ENCODE results near the gene KCNJ3. TPM values are rescaled to one million over a fixed set of nuclear protein-coding genes. Genes with fewer than 3 reads are reported as not detected.

The KCNJ3 gene
- total and polyA plus RNA-seq, 9 of the 15 experiments (the other 6 are each of a cell fraction or from before 2014, with no cell fraction given), result not detected

DNA sequence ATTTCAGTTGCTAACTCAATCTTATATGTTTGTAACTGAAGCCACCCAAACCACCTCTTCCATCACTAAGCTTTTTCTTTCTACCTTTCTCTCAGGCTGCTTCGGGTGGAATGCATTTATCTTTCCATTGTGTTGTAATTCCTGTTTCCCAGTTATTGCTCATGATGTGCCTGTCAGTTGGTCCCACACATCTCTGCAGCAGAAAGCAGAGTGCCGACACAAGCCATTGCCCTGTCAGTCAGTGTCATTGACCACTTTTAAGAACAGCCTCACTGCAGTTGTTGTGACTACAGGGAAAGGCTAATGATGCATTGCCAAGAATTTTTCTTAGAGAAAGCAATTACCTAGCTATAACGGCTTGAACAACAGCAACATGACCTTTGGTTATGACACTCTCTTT, 24.8 kb upstream of the KCNJ3 start (continued):
- TF ChIP-seq, protein P1, sequence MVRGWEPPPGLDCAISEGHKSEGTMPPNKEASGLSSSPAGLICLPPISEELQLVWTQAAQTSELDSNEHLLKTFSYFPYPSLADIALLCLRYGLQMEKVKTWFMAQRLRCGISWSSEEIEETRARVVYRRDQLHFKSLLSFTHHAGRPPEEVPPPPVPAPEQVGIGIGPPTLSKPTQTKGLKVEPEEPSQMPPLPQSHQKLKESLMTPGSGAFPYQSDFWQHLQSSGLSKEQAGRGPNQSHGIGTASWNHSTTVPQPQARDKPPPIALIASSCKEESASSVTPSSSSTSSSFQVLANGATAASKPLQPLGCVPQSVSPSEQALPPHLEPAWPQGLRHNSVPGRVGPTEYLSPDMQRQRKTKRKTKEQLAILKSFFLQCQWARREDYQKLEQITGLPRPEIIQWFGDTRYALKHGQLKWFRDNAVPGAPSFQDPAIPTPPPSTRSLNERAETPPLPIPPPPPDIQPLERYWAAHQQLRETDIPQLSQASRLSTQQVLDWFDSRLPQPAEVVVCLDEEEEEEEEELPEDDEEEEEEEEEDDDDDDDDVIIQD (CRISPR knock-in tag; IDR thresholded peaks at IDR 0.05), result no peak

DNA sequence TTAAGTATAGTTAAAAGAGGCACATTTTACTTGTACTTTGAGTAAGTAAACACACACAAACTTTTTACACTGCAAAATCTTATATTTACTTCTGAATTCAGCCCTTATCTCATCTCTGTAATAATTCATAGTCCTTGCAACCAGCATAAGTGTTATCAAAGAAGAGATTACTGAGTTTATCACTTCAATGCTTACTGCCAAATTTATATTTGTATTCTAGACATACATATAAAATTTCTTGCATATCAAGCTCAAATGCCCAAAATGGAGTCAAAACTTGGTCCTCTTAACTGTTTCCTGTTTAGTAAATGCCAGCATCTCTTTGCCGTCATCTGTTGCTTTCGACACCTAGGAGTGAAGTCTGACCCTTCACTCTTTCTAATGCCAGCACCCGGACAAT, 21.1 kb upstream of the KCNJ3 start:
- no peaks in the 10 kb centered on the region for H3K27me3 ChIP-seq (ENCODE audit: control insufficient read depth in 2 of 2, insufficient read depth in 2 of 2, low read length in 2 of 2)
- BruUV-seq (replicated peaks), result no TSS peak
- ATAC-seq, result no peak
- H3K4me2 ChIP-seq (ENCODE audit: insufficient read depth, low read length), result no peak overlapping the region
- no peaks in the 10 kb centered on the region for H3K79me2 ChIP-seq (ENCODE audit: control insufficient read depth, insufficient read depth, low read length)
- H3K9me3 ChIP-seq (replicated peaks; ENCODE audit: control insufficient read depth, insufficient read depth, low read depth, low read length), result no peaks in the 10 kb centered on the region
- H3K4me3 ChIP-seq, result no peak overlapping the region
- intact Hi-C loops (cut with micrococcal nuclease) (no loop called here), in situ Hi-C loops (cut with MboI) (no loop called here)
- no peaks in the 10 kb centered on the region for H3K4me1 ChIP-seq (replicated peaks in 1 of 2; ENCODE audit: control insufficient read depth in 2 of 2, insufficient read depth in 2 of 2, low read length in 2 of 2)
- H4K20me1 ChIP-seq (replicated peaks; ENCODE audit: control insufficient read depth, insufficient read depth, low read length), result no peaks in the 10 kb centered on the region
- DNase-seq (ENCODE audit: extremely low read depth in 1 of 4, low spot score in 3 of 4), result no peak
- H3K36me3 ChIP-seq (ENCODE audit: control insufficient read depth, insufficient read depth, low read length), result no peaks in the 10 kb centered on the region
- ChIA-PET CTCF (ENCODE audit: low intra/inter-chr PET ratio) (no interaction called here), POLR2A (no interaction called here)
- no peaks in the 10 kb centered on the region for H3K9me1 ChIP-seq (ENCODE audit: control insufficient read depth, insufficient read depth, low read length)
- no peak overlapping the region for H3K9ac ChIP-seq (ENCODE audit: insufficient read depth in 1 of 2, low read depth in 2 of 2, low read length in 2 of 2)
- WGBS (ENCODE audit: insufficient coverage, low coverage, missing lambda C conversion rate), result 0% methylated on average over 3 of the region's 3 CpGs
- H3K27ac ChIP-seq (ENCODE audit: extremely low read depth, low read depth, low read length), result no peak overlapping the region
- no peak for FAIRE-seq
- H2AFZ ChIP-seq (ENCODE audit: low read depth, low read length), result no peak overlapping the region
- no peak for TF ChIP-seq ZNF449 (CRISPR knock-in tag; IDR thresholded peaks at IDR 0.05)
- TF ChIP-seq HIVEP1 (CRISPR knock-in tag; IDR thresholded peaks at IDR 0.05), result no peak
- TF ChIP-seq CBFA2T2 (conservative IDR thresholded peaks at IDR 0.05), result no peak
- no peak for TF ChIP-seq SOX6 (IDR thresholded peaks at IDR 0.05)
- TF ChIP-seq SMARCB1 (IDR thresholded peaks at IDR 0.05; ENCODE audit: insufficient read length, low read depth), result no peak
- no peak for TF ChIP-seq RERE (CRISPR knock-in tag; IDR thresholded peaks at IDR 0.05; ENCODE audit: borderline replicate concordance)
- TF ChIP-seq GTF2B (IDR thresholded peaks at IDR 0.05; ENCODE audit: extremely low read depth, insufficient read length), result no peak
- TF ChIP-seq, protein P2, sequence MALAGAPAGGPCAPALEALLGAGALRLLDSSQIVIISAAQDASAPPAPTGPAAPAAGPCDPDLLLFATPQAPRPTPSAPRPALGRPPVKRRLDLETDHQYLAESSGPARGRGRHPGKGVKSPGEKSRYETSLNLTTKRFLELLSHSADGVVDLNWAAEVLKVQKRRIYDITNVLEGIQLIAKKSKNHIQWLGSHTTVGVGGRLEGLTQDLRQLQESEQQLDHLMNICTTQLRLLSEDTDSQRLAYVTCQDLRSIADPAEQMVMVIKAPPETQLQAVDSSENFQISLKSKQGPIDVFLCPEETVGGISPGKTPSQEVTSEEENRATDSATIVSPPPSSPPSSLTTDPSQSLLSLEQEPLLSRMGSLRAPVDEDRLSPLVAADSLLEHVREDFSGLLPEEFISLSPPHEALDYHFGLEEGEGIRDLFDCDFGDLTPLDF (CRISPR knock-in tag; IDR thresholded peaks at IDR 0.05), result no peak
